ENCODE data around the gene GOSR1. TPM values are rescaled to one million over a fixed set of nuclear protein-coding genes. Genes with fewer than 3 reads are reported as not detected.
"Not testable (repeated sequence)": the region's sequence is repeated elsewhere in the genome, so short reads cannot be mapped to it uniquely, and the experiment has no call there.

GOSR1 gene
- total and polyA plus RNA-seq, 2 donors (not counting 1 experiment from before 2014, with no cell fraction given): 19.1 to 66.6 TPM

GRCh38 chr17:30573603-30574175 is 96.5 kb downstream of the GOSR1 start:
- no peaks in the 10 kb centered on the region for H3K4me1 Mint-ChIP-seq
- WGBS (ENCODE audit: insufficient coverage): 95% methylated on average over 5 of the region's 8 CpGs
- Histone ChIP-seq H3K79me2 (ENCODE audit: control insufficient read depth, insufficient read depth, low read length) (no peaks in the 10 kb centered on the region), H3K4me1 (ENCODE audit: control insufficient read depth in 2 of 2, insufficient read depth in 2 of 2, low read length in 2 of 2) (no peaks in the 10 kb centered on the region), H3K27ac (ENCODE audit: low read length in 2 of 2) (no peak overlapping the region), H3K9me3 (ENCODE audit: control extremely low read depth in 1 of 3, control insufficient read depth in 2 of 3, insufficient read depth in 1 of 3, low read length in 2 of 3) (no peaks in the 10 kb centered on the region), H4K20me1 (ENCODE audit: control insufficient read depth, insufficient read depth, low read length, poor library complexity, severe bottlenecking) (no peaks in the 10 kb centered on the region), H2AFZ (ENCODE audit: insufficient read depth, low read depth, low read length, poor library complexity, severe bottlenecking) (no peak overlapping the region), H3K4me2 (replicated peaks; ENCODE audit: low read depth, low read length, poor library complexity, severe bottlenecking) (no peak overlapping the region), H3K27me3 (replicated peaks in 1 of 4; ENCODE audit: control extremely low read depth in 1 of 4, control insufficient read depth in 3 of 4, insufficient read depth in 4 of 4, low read length in 3 of 4) (no peaks in the 10 kb centered on the region), H3K9ac (ENCODE audit: low read length) (no peak overlapping the region), H3K36me3 (replicated peaks in 1 of 2; ENCODE audit: control extremely low read depth in 1 of 2, control insufficient read depth in 1 of 2, extremely low read depth in 1 of 2, insufficient read depth in 2 of 2, low read length in 1 of 2) (no peaks in the 10 kb centered on the region), H3K4me3 (ENCODE audit: control extremely low read depth in 1 of 5, extremely low read depth in 1 of 5, insufficient read depth in 1 of 5, low read depth in 2 of 5, low read length in 4 of 5) (no peak overlapping the region)
- POLR2A ChIA-PET: no interaction called here
- CTCF ChIA-PET: no interaction called here
- H3K27ac Mint-ChIP-seq: no peak overlapping the region
- TF ChIP-seq EZH2 (IDR thresholded peaks at IDR 0.05; ENCODE audit: borderline replicate concordance, insufficient read depth, low read depth, low read length, poor library complexity, severe bottlenecking): no peak
- no peak for TF ChIP-seq CTCF (IDR thresholded peaks at IDR 0.05)
- ATAC-seq (ENCODE audit: low read depth): no peak
- intact Hi-C loops (cut with micrococcal nuclease): no loop called here
- H3K27me3 Mint-ChIP-seq: peaks cover 8% of the 10 kb centered on the region
- no peak for DNase-seq
- no peak overlapping the region for H3K4me3 Mint-ChIP-seq
- H3K9me3 Mint-ChIP-seq (ENCODE audit: insufficient read depth): no peaks in the 10 kb centered on the region

GRCh38 chr17:30574309-30574708 is 97.1 kb downstream of the GOSR1 start:
- H3K4me1 ChIP-seq (ENCODE audit: control insufficient read depth in 2 of 2, insufficient read depth in 2 of 2, low read length in 2 of 2); H3K4me3 Mint-ChIP-seq; POLR2A ChIA-PET; H3K4me3 ChIP-seq (ENCODE audit: control extremely low read depth in 1 of 5, extremely low read depth in 1 of 5, insufficient read depth in 1 of 5, low read depth in 2 of 5, low read length in 4 of 5); H3K27ac Mint-ChIP-seq; intact Hi-C loops (cut with micrococcal nuclease); H3K36me3 ChIP-seq (replicated peaks in 1 of 2; ENCODE audit: control extremely low read depth in 1 of 2, control insufficient read depth in 1 of 2, extremely low read depth in 1 of 2, insufficient read depth in 2 of 2, low read length in 1 of 2); CTCF ChIA-PET; H3K9me3 ChIP-seq (ENCODE audit: control extremely low read depth in 1 of 3, control insufficient read depth in 2 of 3, insufficient read depth in 1 of 3, low read length in 2 of 3); H3K9me3 Mint-ChIP-seq (ENCODE audit: insufficient read depth); H3K79me2 ChIP-seq (ENCODE audit: control insufficient read depth, insufficient read depth, low read length); H3K27ac ChIP-seq (ENCODE audit: low read length in 2 of 2); ATAC-seq (ENCODE audit: low read depth); H3K27me3 Mint-ChIP-seq; H3K4me1 Mint-ChIP-seq; H3K9ac ChIP-seq (ENCODE audit: low read length); H3K27me3 ChIP-seq (replicated peaks in 1 of 4; ENCODE audit: control extremely low read depth in 1 of 4, control insufficient read depth in 3 of 4, insufficient read depth in 4 of 4, low read length in 3 of 4); H4K20me1 ChIP-seq (ENCODE audit: control insufficient read depth, insufficient read depth, low read length, poor library complexity, severe bottlenecking); H3K4me2 ChIP-seq (replicated peaks; ENCODE audit: low read depth, low read length, poor library complexity, severe bottlenecking); DNase-seq; H2AFZ ChIP-seq (ENCODE audit: insufficient read depth, low read depth, low read length, poor library complexity, severe bottlenecking): not testable (repeated sequence)
- WGBS (ENCODE audit: insufficient coverage): 87% methylated on average over 8 of the region's 9 CpGs

GRCh38 chr17:30574806-30575205 is 97.6 kb downstream of the GOSR1 start:
- H3K4me1 ChIP-seq (ENCODE audit: control insufficient read depth in 2 of 2, insufficient read depth in 2 of 2, low read length in 2 of 2); intact Hi-C loops (cut with micrococcal nuclease); H3K9me3 Mint-ChIP-seq (ENCODE audit: insufficient read depth); H3K36me3 ChIP-seq (replicated peaks in 1 of 2; ENCODE audit: control extremely low read depth in 1 of 2, control insufficient read depth in 1 of 2, extremely low read depth in 1 of 2, insufficient read depth in 2 of 2, low read length in 1 of 2); H3K4me3 Mint-ChIP-seq; H3K27me3 Mint-ChIP-seq; POLR2A ChIA-PET; H3K4me1 Mint-ChIP-seq; H2AFZ ChIP-seq (ENCODE audit: insufficient read depth, low read depth, low read length, poor library complexity, severe bottlenecking); H3K4me2 ChIP-seq (replicated peaks; ENCODE audit: low read depth, low read length, poor library complexity, severe bottlenecking); H3K27ac Mint-ChIP-seq; CTCF ChIA-PET; H3K4me3 ChIP-seq (ENCODE audit: control extremely low read depth in 1 of 5, extremely low read depth in 1 of 5, insufficient read depth in 1 of 5, low read depth in 2 of 5, low read length in 4 of 5); H4K20me1 ChIP-seq (ENCODE audit: control insufficient read depth, insufficient read depth, low read length, poor library complexity, severe bottlenecking); H3K79me2 ChIP-seq (ENCODE audit: control insufficient read depth, insufficient read depth, low read length); H3K9ac ChIP-seq (ENCODE audit: low read length); H3K27ac ChIP-seq (ENCODE audit: low read length in 2 of 2); H3K9me3 ChIP-seq (ENCODE audit: control extremely low read depth in 1 of 3, control insufficient read depth in 2 of 3, insufficient read depth in 1 of 3, low read length in 2 of 3); H3K27me3 ChIP-seq (replicated peaks in 1 of 4; ENCODE audit: control extremely low read depth in 1 of 4, control insufficient read depth in 3 of 4, insufficient read depth in 4 of 4, low read length in 3 of 4); DNase-seq; ATAC-seq (ENCODE audit: low read depth): not testable (repeated sequence)
- WGBS (ENCODE audit: insufficient coverage): 96% methylated on average over 3 of the region's 10 CpGs
